Measurements from ENCODE around the gene CAPN12.

The CAPN12 gene

DNA sequence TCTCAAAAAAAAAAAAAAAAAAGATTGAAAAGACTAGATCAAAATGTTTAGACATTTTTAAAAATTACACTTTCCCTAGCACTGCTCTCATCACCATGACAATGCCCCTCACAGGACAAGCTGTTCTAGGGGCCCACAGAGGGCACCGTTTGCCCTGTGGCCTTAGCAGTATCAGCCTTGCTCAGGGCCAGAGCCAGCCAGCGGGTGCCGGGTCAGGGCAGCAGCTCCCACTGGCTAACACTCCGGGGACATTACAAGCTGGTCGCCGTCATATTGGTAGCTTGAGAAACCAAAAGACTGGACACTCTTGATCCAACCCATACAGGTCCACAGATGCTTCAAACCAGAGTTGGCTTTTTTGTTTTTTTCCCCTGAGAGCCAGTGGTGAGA, 18.0 kb downstream of the CAPN12 start:
- H3K4me3 ChIP-seq (ENCODE audit: control insufficient read depth, low read depth, low read length), result no peak overlapping the region
- no peak for DNase-seq (ENCODE audit: low read depth)
- TF ChIP-seq CTCF (IDR thresholded peaks at IDR 0.05; ENCODE audit: control insufficient read depth, insufficient read depth, low read depth, low read length, missing control alignments), result no peak

DNA sequence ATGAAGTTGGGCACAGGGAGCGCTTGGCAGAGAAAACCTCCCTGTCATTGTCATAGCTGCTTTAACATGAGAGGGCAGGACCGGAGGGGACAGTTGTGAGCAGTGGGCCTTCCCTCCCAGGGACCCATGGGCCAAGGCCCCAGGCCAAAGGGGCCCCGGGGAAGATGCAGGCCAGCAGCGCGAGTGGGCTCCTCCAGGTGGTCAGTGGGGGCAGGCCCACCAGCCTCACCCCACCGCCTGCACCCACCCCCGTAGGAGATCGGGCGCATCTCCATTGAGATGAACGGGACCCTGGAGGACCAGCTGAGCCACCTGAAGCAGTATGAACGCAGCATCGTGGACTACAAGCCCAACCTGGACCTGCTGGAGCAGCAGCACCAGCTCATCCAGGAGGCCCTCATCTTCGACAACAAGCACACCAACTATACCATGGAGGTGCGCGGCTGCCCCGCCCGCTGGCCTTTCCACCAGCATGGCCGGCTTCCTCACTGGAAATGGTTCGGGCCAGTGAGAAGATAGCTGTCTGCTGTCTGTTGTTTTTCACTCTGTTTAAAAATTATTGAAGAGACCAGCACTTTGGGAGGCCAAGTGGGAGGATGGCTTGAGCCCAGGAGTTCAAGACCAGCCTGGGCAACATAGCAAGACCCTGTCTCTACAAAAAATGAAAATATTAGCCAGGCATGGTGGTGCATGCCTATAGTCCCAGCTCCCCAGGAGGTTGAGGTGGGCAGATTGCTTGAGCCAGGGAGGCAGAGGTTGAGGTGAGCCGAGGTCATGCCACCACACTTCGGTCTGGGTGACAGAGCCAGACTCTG, 18.6 kb downstream of the CAPN12 start:
- H3K4me3 ChIP-seq (ENCODE audit: control insufficient read depth, low read depth, low read length), result no peak overlapping the region
- no peak for DNase-seq (ENCODE audit: low read depth)
- TF ChIP-seq CTCF (IDR thresholded peaks at IDR 0.05; ENCODE audit: control insufficient read depth, insufficient read depth, low read depth, low read length, missing control alignments), result no peak

- no peak overlapping the region for H3K4me3 ChIP-seq (ENCODE audit: control insufficient read depth, low read depth, low read length)
- TF ChIP-seq CTCF (IDR thresholded peaks at IDR 0.05; ENCODE audit: control insufficient read depth, insufficient read depth, low read depth, low read length, missing control alignments), result no peak
- DNase-seq (ENCODE audit: low read depth), result no peak
These were observed 20.1 kb downstream of the CAPN12 start for GRCh38 chr19:38723990-38724854.

DNA sequence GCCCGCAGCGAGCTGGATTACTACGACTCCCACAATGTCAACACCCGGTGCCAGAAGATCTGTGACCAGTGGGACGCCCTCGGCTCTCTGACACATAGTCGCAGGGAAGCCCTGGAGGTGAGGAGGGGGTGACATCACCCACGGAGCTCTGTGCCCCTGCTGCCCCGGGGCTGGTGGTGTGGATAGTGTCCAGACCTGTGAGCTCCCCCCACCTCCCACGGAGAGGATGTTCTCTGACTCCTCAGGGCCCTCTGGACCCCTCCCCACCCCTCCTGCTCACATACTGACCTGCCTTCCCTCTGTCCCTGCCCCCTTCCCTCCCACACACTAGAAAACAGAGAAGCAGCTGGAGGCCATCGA, 20.7 kb downstream of the CAPN12 start:
- no peak for TF ChIP-seq CTCF (IDR thresholded peaks at IDR 0.05; ENCODE audit: control insufficient read depth, insufficient read depth, low read depth, low read length, missing control alignments)

GRCh38 chr19:38722947-38723605, 21.2 kb downstream of the CAPN12 start:
- TF ChIP-seq CTCF (IDR thresholded peaks at IDR 0.05; ENCODE audit: control insufficient read depth, insufficient read depth, low read depth, low read length, missing control alignments), result no peak
- H3K4me3 ChIP-seq (ENCODE audit: control insufficient read depth, low read depth, low read length), result no peak overlapping the region
- no peak for DNase-seq (ENCODE audit: low read depth)

More for the DNA sequence above, 20.7 kb downstream of the CAPN12 start:
- no peak overlapping the region for H3K4me3 ChIP-seq (ENCODE audit: control insufficient read depth, low read depth, low read length)
- DNase-seq (ENCODE audit: low read depth), result no peak

GRCh38 chr19:38721979-38722773, 22.1 kb downstream of the CAPN12 start:
- no peak overlapping the region for H3K4me3 ChIP-seq (ENCODE audit: control insufficient read depth, low read depth, low read length)
- TF ChIP-seq CTCF (IDR thresholded peaks at IDR 0.05; ENCODE audit: control insufficient read depth, insufficient read depth, low read depth, low read length, missing control alignments), result no peak
- no peak for DNase-seq (ENCODE audit: low read depth)
